Measurements from ENCODE around the gene IQGAP2.

Gene IQGAP2

GRCh38 chr5:76403766-76404222 is 709 bp downstream of the IQGAP2 start:
- peak; percentile 65 for ATAC-seq
- no peak for TF ChIP-seq ISL1 (CRISPR knock-in tag; IDR thresholded peaks at IDR 0.05)
- TF ChIP-seq PATZ1 (CRISPR knock-in tag; IDR thresholded peaks at IDR 0.05; ENCODE audit: borderline replicate concordance): no peak
- no peak for TF ChIP-seq CREB5 (CRISPR knock-in tag; IDR thresholded peaks at IDR 0.05; ENCODE audit: low read depth)
- no peak for TF ChIP-seq ZNF8 (CRISPR knock-in tag; IDR thresholded peaks at IDR 0.05)
- TF ChIP-seq ZFP30 (CRISPR knock-in tag; IDR thresholded peaks at IDR 0.05): no peak

- no peak for ATAC-seq
- TF ChIP-seq ZC3H10 (CRISPR knock-in tag; IDR thresholded peaks at IDR 0.05) (no peak), BACH2 (CRISPR knock-in tag; IDR thresholded peaks at IDR 0.05; ENCODE audit: borderline replicate concordance) (no peak), ISL1 (CRISPR knock-in tag; IDR thresholded peaks at IDR 0.05) (no peak), ZFP30 (CRISPR knock-in tag; IDR thresholded peaks at IDR 0.05) (no peak), CREB5 (CRISPR knock-in tag; IDR thresholded peaks at IDR 0.05; ENCODE audit: low read depth) (no peak)
Observed at GRCh38 chr5:76404223-76405211, 1.4 kb downstream of the IQGAP2 start.

GRCh38 chr5:76406014-76406413 is 2.9 kb downstream of the IQGAP2 start:
- TF ChIP-seq BACH2 (CRISPR knock-in tag; IDR thresholded peaks at IDR 0.05; ENCODE audit: borderline replicate concordance): no peak
- TF ChIP-seq TCF4 (CRISPR knock-in tag; IDR thresholded peaks at IDR 0.05; ENCODE audit: borderline replicate concordance): no peak
- TF ChIP-seq ZC3H10 (CRISPR knock-in tag; IDR thresholded peaks at IDR 0.05): no peak
- no peak for TF ChIP-seq ZFP30 (CRISPR knock-in tag; IDR thresholded peaks at IDR 0.05)
- no peak for TF ChIP-seq ISL1 (CRISPR knock-in tag; IDR thresholded peaks at IDR 0.05)
- no peak for TF ChIP-seq POU6F1 (CRISPR knock-in tag; IDR thresholded peaks at IDR 0.05; ENCODE audit: borderline replicate concordance, low read depth)
- no peak for TF ChIP-seq PPARA (CRISPR knock-in tag; IDR thresholded peaks at IDR 0.05; ENCODE audit: borderline replicate concordance)
- no peak for TF ChIP-seq CREB5 (CRISPR knock-in tag; IDR thresholded peaks at IDR 0.05; ENCODE audit: low read depth)
- TF ChIP-seq CSDC2 (CRISPR knock-in tag; IDR thresholded peaks at IDR 0.05): no peak
- TF ChIP-seq OSR1 (CRISPR knock-in tag; IDR thresholded peaks at IDR 0.05): no peak
- no peak for TF ChIP-seq ARNTL (CRISPR knock-in tag; IDR thresholded peaks at IDR 0.05; ENCODE audit: borderline replicate concordance, low read depth)
- no peak for TF ChIP-seq GLIS3 (CRISPR knock-in tag; IDR thresholded peaks at IDR 0.05)
- TF ChIP-seq ZNF70 (CRISPR knock-in tag; IDR thresholded peaks at IDR 0.05): no peak
- no peak for ATAC-seq

- ATAC-seq: no peak
- TF ChIP-seq TSHZ2 (CRISPR knock-in tag; IDR thresholded peaks at IDR 0.05) (no peak), ESRRG (CRISPR knock-in tag; IDR thresholded peaks at IDR 0.05) (no peak), RARB (CRISPR knock-in tag; IDR thresholded peaks at IDR 0.05) (no peak), ZFP3 (CRISPR knock-in tag; IDR thresholded peaks at IDR 0.05) (no peak), ISL1 (CRISPR knock-in tag; IDR thresholded peaks at IDR 0.05) (no peak), PATZ1 (CRISPR knock-in tag; IDR thresholded peaks at IDR 0.05; ENCODE audit: borderline replicate concordance) (no peak), ZC3H10 (CRISPR knock-in tag; IDR thresholded peaks at IDR 0.05) (no peak), OSR1 (CRISPR knock-in tag; IDR thresholded peaks at IDR 0.05) (no peak), GLIS3 (CRISPR knock-in tag; IDR thresholded peaks at IDR 0.05) (no peak), CREB5 (CRISPR knock-in tag; IDR thresholded peaks at IDR 0.05; ENCODE audit: low read depth) (no peak), ZFP30 (CRISPR knock-in tag; IDR thresholded peaks at IDR 0.05) (no peak), ZNF70 (CRISPR knock-in tag; IDR thresholded peaks at IDR 0.05) (no peak)
Observed at GRCh38 chr5:76406673-76407072, 3.6 kb downstream of the IQGAP2 start.

Data from SK-N-SH treated with all-trans-retinoic acid at 6 μM for 48 hours (cell line).